H1 (cell line): ENCODE results near the gene NEDD4L. TPM values are rescaled to one million over a fixed set of nuclear protein-coding genes. Genes with fewer than 3 reads are reported as not detected.

ENCODE experiments used
- CBX5 ChIP-seq: fragments of 300-800, 300-1000 bp; sonication (generic); IDR thresholded peaks from 2 replicates; pipeline ENCODE4 v1.7.1; 2016; ENCODE audit warnings: antibody characterized with exemption, low read length, low read depth
- EP300 ChIP-seq, 2 experiments: IDR thresholded peaks; 1 replicate in 1 of 2; 2 replicates in 1 of 2; pipeline ENCODE4 v1.6.1; 2011 to 2012; ENCODE audit warnings: low read depth in 2 of 2, low read length in 2 of 2, mild to moderate bottlenecking in 2 of 2, borderline replicate concordance in 1 of 2, inconsistent platforms in 1 of 2, moderate library complexity in 1 of 2
- FOSL1 ChIP-seq: IDR thresholded peaks from 2 replicates; pipeline ENCODE4 v1.6.1; 2011; ENCODE audit warnings: mild to moderate bottlenecking, low read depth, low read length, moderate library complexity; ENCODE audit not compliant: insufficient read depth
- KDM4A ChIP-seq: IDR thresholded peaks from one replicate; pipeline ENCODE4 v1.7.1; 2012; ENCODE audit warnings: low read depth, mild to moderate bottlenecking, moderate library complexity, low read length, inconsistent platforms; ENCODE audit not compliant: severe bottlenecking
- KDM5A ChIP-seq: fragments of 200-600 bp; IDR thresholded peaks from 2 replicates; pipeline ENCODE4 v1.7.1; 2012; ENCODE audit warnings: mild to moderate bottlenecking, low read length, inconsistent platforms, mixed read lengths
- POLR2AphosphoS5 ChIP-seq: IDR thresholded peaks from 2 replicates; pipeline ENCODE4 v1.6.1; 2011; ENCODE audit warnings: low read depth, low read length
- SAP30 ChIP-seq: fragments of 300-600 bp; sonication (generic); IDR thresholded peaks from 2 replicates; pipeline ENCODE4 v1.7.1; 2012; ENCODE audit warnings: low read length, moderate library complexity, mild to moderate bottlenecking, inconsistent platforms; ENCODE audit not compliant: insufficient read depth, insufficient replicate concordance
- SP1 ChIP-seq: IDR thresholded peaks from 2 replicates; pipeline ENCODE4 v1.6.1; 2011; ENCODE audit warnings: low read depth, low read length
- SUZ12 ChIP-seq: fragments of 200-600 bp; sonication (generic); IDR thresholded peaks from 2 replicates; pipeline ENCODE4 v1.6.1; 2012; ENCODE audit warnings: mild to moderate bottlenecking, inconsistent platforms, low read length, moderate library complexity, mixed read lengths
- TEAD4 ChIP-seq: IDR thresholded peaks from 2 replicates; pipeline ENCODE4 v1.6.1; 2012; ENCODE audit warnings: low read depth, low read length, inconsistent platforms, mixed read lengths
- polyA plus RNA-seq, 7 experiments: library from polyadenylated mRNA; depleted of rRNA in 3 of 7; stranded (reverse) in 5 of 7; unstranded in 2 of 7; fragments of >200 nt in 5 of 7; fragments of 200-250 nt in 2 of 7; gene quantifications; 1 replicate in 5 of 7; 2 replicates in 1 of 7; 4 replicates in 1 of 7; pipeline versions ENCODE4 v1.2.1 to v1.2.3, GENCODE V29; 2011 to 2013; ENCODE audit warnings: missing spikeins in 2 of 7, mixed read lengths in 2 of 7
- total RNA-seq: library from RNA; stranded (reverse); fragmentation: NEBNext Ultra II Directional; extraction: Animal tissue kit (Norgen Biotek cat#: 25700); gene quantifications from 2 replicates; pipeline ENCODE4 v1.2.1, GENCODE V29; 2021
- TF ChIP-seq, protein P1 (sequence below): fragments of 300-600 bp; sonication (generic); IDR thresholded peaks from 2 replicates; pipeline ENCODE4 v1.7.1; 2012; ENCODE audit warnings: low read length, moderate library complexity, mild to moderate bottlenecking, inconsistent platforms; ENCODE audit not compliant: insufficient replicate concordance

Gene NEDD4L
- total and polyA plus RNA-seq, 2 of the 8 experiments (the other 6 are each of a cell fraction or from before 2014, with no cell fraction given) = 37.3 to 69.8 TPM

DNA sequence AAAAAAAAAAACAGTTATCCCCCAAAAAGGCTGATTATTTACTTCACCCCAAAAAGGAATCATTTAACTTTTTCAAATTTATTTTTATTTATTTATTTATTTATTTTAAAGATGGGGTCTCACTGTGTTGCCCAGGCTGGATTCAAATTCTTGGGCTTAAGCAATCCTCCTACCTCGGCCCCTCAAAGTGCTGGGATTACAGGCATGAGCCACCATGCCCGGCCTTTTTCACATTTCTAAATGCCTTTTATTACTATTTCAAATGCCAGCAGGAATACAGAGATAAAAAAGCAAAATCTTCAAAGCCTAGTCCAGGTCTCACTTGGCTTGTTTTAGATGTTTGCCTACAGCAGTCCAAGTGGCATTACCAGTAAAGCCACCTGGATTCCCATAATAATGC is 345.7 kb downstream of the NEDD4L start (continued):
- TF ChIP-seq, protein P1, sequence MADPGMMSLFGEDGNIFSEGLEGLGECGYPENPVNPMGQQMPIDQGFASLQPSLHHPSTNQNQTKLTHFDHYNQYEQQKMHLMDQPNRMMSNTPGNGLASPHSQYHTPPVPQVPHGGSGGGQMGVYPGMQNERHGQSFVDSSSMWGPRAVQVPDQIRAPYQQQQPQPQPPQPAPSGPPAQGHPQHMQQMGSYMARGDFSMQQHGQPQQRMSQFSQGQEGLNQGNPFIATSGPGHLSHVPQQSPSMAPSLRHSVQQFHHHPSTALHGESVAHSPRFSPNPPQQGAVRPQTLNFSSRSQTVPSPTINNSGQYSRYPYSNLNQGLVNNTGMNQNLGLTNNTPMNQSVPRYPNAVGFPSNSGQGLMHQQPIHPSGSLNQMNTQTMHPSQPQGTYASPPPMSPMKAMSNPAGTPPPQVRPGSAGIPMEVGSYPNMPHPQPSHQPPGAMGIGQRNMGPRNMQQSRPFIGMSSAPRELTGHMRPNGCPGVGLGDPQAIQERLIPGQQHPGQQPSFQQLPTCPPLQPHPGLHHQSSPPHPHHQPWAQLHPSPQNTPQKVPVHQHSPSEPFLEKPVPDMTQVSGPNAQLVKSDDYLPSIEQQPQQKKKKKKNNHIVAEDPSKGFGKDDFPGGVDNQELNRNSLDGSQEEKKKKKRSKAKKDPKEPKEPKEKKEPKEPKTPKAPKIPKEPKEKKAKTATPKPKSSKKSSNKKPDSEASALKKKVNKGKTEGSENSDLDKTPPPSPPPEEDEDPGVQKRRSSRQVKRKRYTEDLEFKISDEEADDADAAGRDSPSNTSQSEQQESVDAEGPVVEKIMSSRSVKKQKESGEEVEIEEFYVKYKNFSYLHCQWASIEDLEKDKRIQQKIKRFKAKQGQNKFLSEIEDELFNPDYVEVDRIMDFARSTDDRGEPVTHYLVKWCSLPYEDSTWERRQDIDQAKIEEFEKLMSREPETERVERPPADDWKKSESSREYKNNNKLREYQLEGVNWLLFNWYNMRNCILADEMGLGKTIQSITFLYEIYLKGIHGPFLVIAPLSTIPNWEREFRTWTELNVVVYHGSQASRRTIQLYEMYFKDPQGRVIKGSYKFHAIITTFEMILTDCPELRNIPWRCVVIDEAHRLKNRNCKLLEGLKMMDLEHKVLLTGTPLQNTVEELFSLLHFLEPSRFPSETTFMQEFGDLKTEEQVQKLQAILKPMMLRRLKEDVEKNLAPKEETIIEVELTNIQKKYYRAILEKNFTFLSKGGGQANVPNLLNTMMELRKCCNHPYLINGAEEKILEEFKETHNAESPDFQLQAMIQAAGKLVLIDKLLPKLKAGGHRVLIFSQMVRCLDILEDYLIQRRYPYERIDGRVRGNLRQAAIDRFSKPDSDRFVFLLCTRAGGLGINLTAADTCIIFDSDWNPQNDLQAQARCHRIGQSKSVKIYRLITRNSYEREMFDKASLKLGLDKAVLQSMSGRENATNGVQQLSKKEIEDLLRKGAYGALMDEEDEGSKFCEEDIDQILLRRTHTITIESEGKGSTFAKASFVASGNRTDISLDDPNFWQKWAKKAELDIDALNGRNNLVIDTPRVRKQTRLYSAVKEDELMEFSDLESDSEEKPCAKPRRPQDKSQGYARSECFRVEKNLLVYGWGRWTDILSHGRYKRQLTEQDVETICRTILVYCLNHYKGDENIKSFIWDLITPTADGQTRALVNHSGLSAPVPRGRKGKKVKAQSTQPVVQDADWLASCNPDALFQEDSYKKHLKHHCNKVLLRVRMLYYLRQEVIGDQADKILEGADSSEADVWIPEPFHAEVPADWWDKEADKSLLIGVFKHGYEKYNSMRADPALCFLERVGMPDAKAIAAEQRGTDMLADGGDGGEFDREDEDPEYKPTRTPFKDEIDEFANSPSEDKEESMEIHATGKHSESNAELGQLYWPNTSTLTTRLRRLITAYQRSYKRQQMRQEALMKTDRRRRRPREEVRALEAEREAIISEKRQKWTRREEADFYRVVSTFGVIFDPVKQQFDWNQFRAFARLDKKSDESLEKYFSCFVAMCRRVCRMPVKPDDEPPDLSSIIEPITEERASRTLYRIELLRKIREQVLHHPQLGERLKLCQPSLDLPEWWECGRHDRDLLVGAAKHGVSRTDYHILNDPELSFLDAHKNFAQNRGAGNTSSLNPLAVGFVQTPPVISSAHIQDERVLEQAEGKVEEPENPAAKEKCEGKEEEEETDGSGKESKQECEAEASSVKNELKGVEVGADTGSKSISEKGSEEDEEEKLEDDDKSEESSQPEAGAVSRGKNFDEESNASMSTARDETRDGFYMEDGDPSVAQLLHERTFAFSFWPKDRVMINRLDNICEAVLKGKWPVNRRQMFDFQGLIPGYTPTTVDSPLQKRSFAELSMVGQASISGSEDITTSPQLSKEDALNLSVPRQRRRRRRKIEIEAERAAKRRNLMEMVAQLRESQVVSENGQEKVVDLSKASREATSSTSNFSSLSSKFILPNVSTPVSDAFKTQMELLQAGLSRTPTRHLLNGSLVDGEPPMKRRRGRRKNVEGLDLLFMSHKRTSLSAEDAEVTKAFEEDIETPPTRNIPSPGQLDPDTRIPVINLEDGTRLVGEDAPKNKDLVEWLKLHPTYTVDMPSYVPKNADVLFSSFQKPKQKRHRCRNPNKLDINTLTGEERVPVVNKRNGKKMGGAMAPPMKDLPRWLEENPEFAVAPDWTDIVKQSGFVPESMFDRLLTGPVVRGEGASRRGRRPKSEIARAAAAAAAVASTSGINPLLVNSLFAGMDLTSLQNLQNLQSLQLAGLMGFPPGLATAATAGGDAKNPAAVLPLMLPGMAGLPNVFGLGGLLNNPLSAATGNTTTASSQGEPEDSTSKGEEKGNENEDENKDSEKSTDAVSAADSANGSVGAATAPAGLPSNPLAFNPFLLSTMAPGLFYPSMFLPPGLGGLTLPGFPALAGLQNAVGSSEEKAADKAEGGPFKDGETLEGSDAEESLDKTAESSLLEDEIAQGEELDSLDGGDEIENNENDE = no peak
- TF ChIP-seq EP300 (IDR thresholded peaks at IDR 0.05; ENCODE audit: borderline replicate concordance in 1 of 2, low read depth in 2 of 2, low read length in 2 of 2) (no peak), POLR2AphosphoS5 (no peak), FOSL1 (no peak), SP1 (no peak), KDM5A (no peak), SUZ12 (no peak), KDM4A (no peak), TEAD4 (no peak), SAP30 (no peak), CBX5 (no peak)
